CD8-positive, alpha-beta memory T cell (primary cell): ENCODE data around the gene SLC31A1. TPM values are rescaled to one million over a fixed set of nuclear protein-coding genes. Genes with fewer than 3 reads are reported as not detected.
"Not testable (repeated sequence)": the region's sequence is repeated elsewhere in the genome, so short reads cannot be mapped to it uniquely, and the experiment has no call there.

ENCODE experiments used
- CTCF ChIA-PET: fragments of 350-600 bp; sonication (Branson Sonifier 250); formaldehyde crosslinking; loops from one replicate; lab custom pipeline; 2021; ENCODE audit warnings: antibody characterized with exemption; lab: Charles Lee
- POLR2A ChIA-PET: fragments of 350-600 bp; sonication (Branson Sonifier 250); formaldehyde crosslinking; loops from one replicate; lab custom pipeline; 2021; ENCODE audit warnings: antibody characterized with exemption; lab: Charles Lee
- DNase-seq, 5 donors: peaks; one replicate each; pipeline versions ENCODE4 v3.0.0 to v3.0.0-alpha.2; 2020 to 2022; ENCODE audit warnings: mixed read lengths in 1 of 5
- H3K27ac ChIP-seq: one replicate; pipeline ENCODE4 v1.7.0; 2013; ENCODE audit warnings: low read depth, mild to moderate bottlenecking, low read length, moderate library complexity
- H3K27me3 ChIP-seq: 2 replicates; pipeline ENCODE4 v1.7.0; 2013; ENCODE audit warnings: low read length, mild to moderate bottlenecking; ENCODE audit not compliant: insufficient read depth, poor library complexity, severe bottlenecking
- H3K36me3 ChIP-seq: 2 replicates; pipeline ENCODE4 v1.7.0; 2013; ENCODE audit warnings: mild to moderate bottlenecking, low read length, moderate library complexity; ENCODE audit not compliant: insufficient read depth
- H3K4me1 ChIP-seq: 2 replicates; pipeline ENCODE4 v1.7.0; 2013; ENCODE audit warnings: mild to moderate bottlenecking, low read length, moderate library complexity; ENCODE audit not compliant: insufficient read depth
- H3K4me3 ChIP-seq: 2 replicates; pipeline ENCODE4 v1.7.0; 2013; ENCODE audit warnings: mild to moderate bottlenecking, low read length
- H3K9me3 ChIP-seq: 2 replicates; pipeline ENCODE4 v1.7.0; 2013; ENCODE audit warnings: mild to moderate bottlenecking, low read length
- H3K27ac Mint-ChIP-seq, 8 donors: one replicate each; pipeline ENCODE4 v1.8.0; 2020 to 2021; ENCODE audit warnings: mixed read lengths in 8 of 8, mild to moderate bottlenecking in 6 of 8, inconsistent platforms in 3 of 8, moderate library complexity in 3 of 8
- H3K27me3 Mint-ChIP-seq, 2 donors: one replicate each; pipeline ENCODE4 v1.8.0; 2020 to 2021; ENCODE audit warnings: mixed read lengths in 2 of 2, mild to moderate bottlenecking in 1 of 2, moderate library complexity in 1 of 2
- H3K36me3 Mint-ChIP-seq, 3 donors: one replicate each; pipeline ENCODE4 v1.8.0; 2020 to 2021; ENCODE audit warnings: mixed read lengths in 3 of 3, inconsistent platforms in 1 of 3, mild to moderate bottlenecking in 1 of 3
- H3K4me1 Mint-ChIP-seq, 3 donors: one replicate each; pipeline ENCODE4 v1.8.0; 2020 to 2021; ENCODE audit warnings: mixed read lengths in 3 of 3, inconsistent platforms in 1 of 3, mild to moderate bottlenecking in 1 of 3
- H3K4me3 Mint-ChIP-seq, 7 donors: one replicate each; pipeline ENCODE4 v1.8.0; 2020 to 2021; ENCODE audit warnings: mixed read lengths in 7 of 7, mild to moderate bottlenecking in 6 of 7, moderate library complexity in 4 of 7, inconsistent platforms in 2 of 7
- H3K9me3 Mint-ChIP-seq, 5 donors: one replicate each; pipeline ENCODE4 v1.8.0; 2020 to 2022; ENCODE audit warnings: mixed read lengths in 5 of 5, mild to moderate bottlenecking in 3 of 5, moderate library complexity in 2 of 5, inconsistent platforms in 1 of 5
- polyA plus RNA-seq: library from polyadenylated mRNA; unstranded; fragments of 300-500 nt; fragmentation: Illumina TruSeq; gene quantifications from one replicate; pipeline ENCODE4 v1.2.3, GENCODE V29; 2021
- total RNA-seq, 2 experiments: library from RNA; stranded (reverse); gene quantifications; one replicate each; pipeline ENCODE4 v1.2.3, GENCODE V29; 2021

The SLC31A1 gene
- total and polyA plus RNA-seq, 3 experiments from 2014 or later: 3.4 to 15.1 (median 13.7) TPM

DNA sequence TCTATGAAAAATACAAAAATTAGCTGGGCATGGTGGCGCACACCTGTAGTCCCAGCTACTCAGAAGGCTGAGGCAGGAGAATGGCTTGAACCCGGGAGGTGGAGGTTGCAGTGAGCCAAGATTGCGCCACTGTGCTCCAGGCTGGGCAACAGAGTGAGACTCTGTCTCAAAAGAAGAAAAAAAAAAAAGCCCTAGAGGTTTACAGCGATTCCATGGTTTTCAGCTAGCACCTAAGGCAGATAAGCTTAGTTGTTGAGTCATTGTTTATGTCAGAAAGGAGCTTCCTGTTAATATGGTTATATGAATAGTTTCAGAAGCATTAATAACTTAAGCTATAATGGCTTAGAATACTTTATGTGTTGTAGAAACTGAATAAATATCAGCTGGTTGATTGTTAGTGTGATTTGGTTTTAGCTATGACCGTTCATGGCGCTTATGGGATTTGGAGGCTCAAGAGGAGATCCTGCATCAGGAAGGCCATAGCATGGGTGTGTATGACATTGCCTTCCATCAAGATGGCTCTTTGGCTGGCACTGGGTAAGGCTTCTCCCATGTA is 68.8 kb downstream of the SLC31A1 start:
- H3K4me1 Mint-ChIP-seq: no peaks in the 10 kb centered on the region
- H3K27ac Mint-ChIP-seq: peak overlapping the region in 4 of 8 donors; percentile 33 to 76 (median 62)
- POLR2A ChIA-PET: interaction anchor here (0.6 kb wide), 1 partner anchor 87 kb away, joined by 3 read pairs; the partner anchor contains the start of gene HDHD3
- Histone ChIP-seq H3K4me3 (no peak overlapping the region), H3K9me3 (no peaks in the 10 kb centered on the region), H3K36me3 (peaks cover 54% of the 10 kb centered on the region), H3K4me1 (no peaks in the 10 kb centered on the region), H3K27ac (no peak overlapping the region), H3K27me3 (no peaks in the 10 kb centered on the region)
- H3K9me3 Mint-ChIP-seq: no peaks in the 10 kb centered on the region
- H3K4me3 Mint-ChIP-seq: no peak overlapping the region
- CTCF ChIA-PET: interaction anchor here (1.0 kb wide), 1 partner anchor 17 kb away, joined by 3 read pairs; no protein-coding TSS in a partner anchor
- H3K36me3 Mint-ChIP-seq: peaks cover 0 to 80% (median 30%) of the 10 kb centered on the region in 3 donors
- no peaks in the 10 kb centered on the region for H3K27me3 Mint-ChIP-seq
- no peak for DNase-seq

DNA sequence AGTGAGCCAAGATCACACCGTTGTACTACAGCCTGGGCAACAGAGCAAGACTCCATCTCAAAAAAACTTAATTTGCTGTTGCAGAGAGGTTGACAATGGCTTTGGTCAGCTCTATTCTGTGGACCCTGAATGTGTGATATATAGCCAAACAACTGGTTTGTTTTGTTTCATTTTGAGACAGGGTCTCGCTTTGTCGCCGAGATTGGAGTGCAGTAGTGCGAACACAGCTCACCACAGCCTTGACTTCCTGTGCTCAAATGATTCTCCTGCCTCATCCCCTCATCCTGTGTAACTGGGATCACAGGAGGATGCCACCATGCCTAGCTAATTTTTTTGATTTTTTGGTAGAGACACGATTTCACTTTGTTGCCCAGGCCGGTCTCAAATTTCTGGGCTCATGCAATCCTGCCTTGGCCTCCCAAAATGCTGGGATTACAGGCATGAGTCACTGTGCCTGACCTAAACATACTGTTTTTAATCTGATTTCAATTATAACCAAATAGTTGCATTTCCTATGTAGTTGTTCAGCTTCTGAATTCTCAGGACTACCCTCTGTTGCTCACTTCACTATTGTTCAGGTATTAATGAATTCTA is 72.0 kb downstream of the SLC31A1 start:
- Histone ChIP-seq H3K4me1 (no peaks in the 10 kb centered on the region), H3K27me3 (no peaks in the 10 kb centered on the region), H3K36me3 (peaks cover 32% of the 10 kb centered on the region), H3K27ac (no peak overlapping the region), H3K9me3 (no peaks in the 10 kb centered on the region), H3K4me3 (no peak overlapping the region)
- Mint-ChIP-seq H3K4me3 (no peak overlapping the region), H3K36me3 (peaks cover 0 to 53% (median 19%) of the 10 kb centered on the region in 3 donors), H3K27me3 (no peaks in the 10 kb centered on the region), H3K4me1 (no peaks in the 10 kb centered on the region), H3K27ac (peak overlapping the region in 4 of 8 donors; percentile 2 to 61 (median 34)), H3K9me3 (no peaks in the 10 kb centered on the region)
- ChIA-PET CTCF (no interaction called here), POLR2A (no interaction called here)
- no peak for DNase-seq

DNA sequence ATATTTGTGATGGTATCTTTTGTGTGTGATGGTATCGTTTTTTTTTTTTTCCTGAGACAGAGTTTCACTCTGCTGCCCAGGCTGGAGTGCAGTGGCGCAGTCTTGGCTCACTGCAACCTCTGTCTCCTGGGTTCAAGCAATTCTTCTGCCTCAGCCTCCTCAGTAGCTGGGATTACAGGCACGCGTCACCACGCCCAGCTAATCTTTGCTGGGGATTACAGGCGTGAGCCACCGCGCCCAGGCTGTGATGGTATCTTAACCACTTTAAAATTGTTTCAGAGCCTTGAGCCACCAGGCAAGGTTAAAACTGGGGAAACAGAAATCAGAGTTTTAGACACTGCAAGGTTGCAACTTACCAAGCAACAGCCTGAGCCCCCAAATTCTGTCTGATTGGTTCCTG is 74.9 kb downstream of the SLC31A1 start:
- not testable (repeated sequence) for H3K27ac ChIP-seq, H3K4me1 Mint-ChIP-seq, H3K9me3 Mint-ChIP-seq, H3K4me3 ChIP-seq, H3K9me3 ChIP-seq, DNase-seq, H3K27ac Mint-ChIP-seq, H3K27me3 Mint-ChIP-seq, H3K27me3 ChIP-seq, H3K4me1 ChIP-seq, H3K4me3 Mint-ChIP-seq
- ChIA-PET CTCF (interaction anchor here (1.3 kb wide), 1 partner anchor 105 kb away, joined by 4 read pairs; the partner anchor contains the start of gene ALAD), POLR2A (interaction anchor here (0.7 kb wide), 1 partner anchor 1037 kb away, joined by 3 read pairs; no protein-coding TSS in a partner anchor)
- H3K36me3 ChIP-seq: peaks cover 10% of the 10 kb centered on the region
- H3K36me3 Mint-ChIP-seq: peaks cover 0 to 25% (median 8%) of the 10 kb centered on the region in 3 donors

DNA sequence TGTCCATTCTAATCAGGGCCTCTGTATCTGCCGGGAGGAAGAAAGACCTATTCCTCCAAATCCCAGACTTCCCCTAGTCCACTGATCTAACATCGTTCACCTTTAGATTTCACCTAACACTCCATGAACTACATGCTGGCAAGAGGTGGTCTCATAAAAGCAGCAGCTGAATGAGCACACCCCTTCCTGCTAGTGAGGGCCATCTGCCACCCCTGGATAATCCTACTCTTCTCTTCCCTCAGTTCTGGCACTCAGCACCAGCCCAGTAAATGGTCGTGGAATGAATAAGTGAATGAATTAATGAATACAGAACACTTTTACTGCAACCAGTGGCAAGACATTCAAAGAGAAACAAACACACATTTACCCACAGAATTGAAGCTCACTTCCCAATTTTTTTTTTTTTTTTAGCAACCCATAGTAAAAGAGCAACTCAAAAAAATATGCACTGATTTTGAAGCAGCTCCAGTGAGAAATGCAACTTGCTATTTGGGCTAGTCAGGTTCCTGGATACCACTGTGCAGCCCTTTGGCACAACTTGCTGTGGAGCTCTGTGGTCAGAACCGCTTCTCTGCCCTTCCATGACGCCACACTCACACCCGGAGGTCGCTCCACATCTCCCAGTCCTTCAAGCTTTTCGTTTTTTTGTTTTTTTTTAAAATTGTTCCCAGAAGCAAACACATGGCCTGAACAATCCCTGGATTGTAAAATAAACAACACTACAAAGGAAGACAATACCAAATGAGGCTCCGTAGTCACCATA is 75.6 kb downstream of the SLC31A1 start:
- Histone ChIP-seq H3K27ac (no peak overlapping the region), H3K4me3 (no peak overlapping the region), H3K27me3 (no peaks in the 10 kb centered on the region), H3K9me3 (no peaks in the 10 kb centered on the region), H3K36me3 (peaks cover 4% of the 10 kb centered on the region), H3K4me1 (no peaks in the 10 kb centered on the region)
- Mint-ChIP-seq H3K4me3 (no peak overlapping the region), H3K27ac (peak overlapping the region in 2 of 8 donors; percentile 32 to 68), H3K9me3 (no peaks in the 10 kb centered on the region), H3K27me3 (peaks cover 0 to 6% of the 10 kb centered on the region in 2 donors), H3K36me3 (peaks cover 0 to 18% (median 2%) of the 10 kb centered on the region in 3 donors), H3K4me1 (no peaks in the 10 kb centered on the region)
- ChIA-PET POLR2A (interaction anchor here (0.7 kb wide), 1 partner anchor 1038 kb away, joined by 3 read pairs; no protein-coding TSS in a partner anchor), CTCF (interaction anchor here (1.3 kb wide), 1 partner anchor 104 kb away, joined by 4 read pairs; the partner anchor contains the start of gene ALAD)
- DNase-seq: no peak

DNA sequence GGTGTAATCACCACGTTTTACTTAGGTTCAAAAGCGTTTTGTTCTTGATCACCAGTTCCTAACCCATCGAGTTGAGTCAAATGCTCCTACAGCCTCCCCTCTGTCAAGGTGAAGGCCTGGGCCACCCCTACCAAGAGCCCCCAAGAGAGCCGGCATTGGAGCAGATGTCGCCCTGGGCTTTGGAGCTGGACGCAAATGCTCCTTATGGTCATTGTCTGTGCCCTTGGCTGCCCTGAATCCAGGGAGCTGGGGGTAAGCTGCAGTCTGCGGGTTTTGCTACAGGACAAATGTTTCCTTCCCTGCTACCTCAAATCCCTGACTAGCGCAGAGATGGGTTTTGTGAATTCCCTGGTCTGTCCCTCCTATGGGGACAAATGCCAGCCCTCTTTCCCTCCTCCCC is 77.0 kb downstream of the SLC31A1 start:
- Mint-ChIP-seq H3K36me3 (peaks cover 0 to 5% (median 2%) of the 10 kb centered on the region in 3 donors), H3K9me3 (no peaks in the 10 kb centered on the region), H3K27ac (no peak overlapping the region), H3K4me1 (no peaks in the 10 kb centered on the region), H3K4me3 (no peak overlapping the region), H3K27me3 (peaks cover 0 to 16% of the 10 kb centered on the region in 2 donors)
- H3K27me3 ChIP-seq: no peaks in the 10 kb centered on the region
- CTCF ChIA-PET: no interaction called here
- H3K36me3 ChIP-seq: peaks cover 3% of the 10 kb centered on the region
- H3K4me3 ChIP-seq: no peak overlapping the region
- H3K9me3 ChIP-seq: no peaks in the 10 kb centered on the region
- no peaks in the 10 kb centered on the region for H3K4me1 ChIP-seq
- DNase-seq: no peak
- no peak overlapping the region for H3K27ac ChIP-seq
- POLR2A ChIA-PET: no interaction called here

DNA sequence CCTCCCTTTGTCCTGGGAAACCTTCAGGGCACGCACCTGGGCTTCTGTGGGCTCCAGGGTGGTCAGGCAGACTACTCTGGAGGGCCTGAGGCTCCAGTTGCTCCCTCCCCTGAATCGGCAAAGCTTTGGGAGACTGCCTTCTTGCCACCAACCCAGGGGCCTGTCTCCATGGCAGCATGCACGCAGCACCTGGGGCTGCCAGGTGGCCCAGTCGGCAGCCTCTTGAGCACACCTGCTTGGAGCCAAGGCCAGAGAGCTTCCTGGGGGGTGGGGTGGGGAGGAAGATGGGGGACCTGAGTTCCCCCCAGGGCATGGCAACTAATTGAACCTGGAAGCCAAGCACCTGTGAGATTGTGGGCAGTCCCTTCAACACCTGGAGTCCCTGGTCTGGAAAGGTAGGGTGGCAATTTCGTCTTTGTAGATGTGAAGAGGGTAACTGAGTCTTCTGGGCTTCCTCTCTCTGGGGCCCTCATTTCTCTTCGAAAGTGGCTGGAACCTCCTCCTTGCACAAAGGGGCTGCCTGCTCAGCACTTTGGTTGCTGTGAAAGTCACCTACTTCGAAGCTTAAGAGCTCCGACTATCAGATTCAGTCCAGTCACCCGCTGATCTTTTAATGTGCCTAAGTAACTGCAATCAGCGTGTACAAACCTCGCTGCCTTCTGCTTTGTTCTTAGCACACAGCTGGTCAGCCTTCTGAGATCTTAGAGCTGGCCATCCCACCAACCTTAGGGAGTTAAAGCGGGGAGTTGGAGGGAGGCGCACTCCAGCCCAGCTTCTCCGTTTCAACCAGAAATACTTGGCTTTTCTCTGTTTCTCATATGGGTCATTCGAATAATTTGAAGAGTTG is 77.8 kb downstream of the SLC31A1 start:
- no peaks in the 10 kb centered on the region for H3K36me3 ChIP-seq
- H3K4me3 ChIP-seq: no peak overlapping the region
- H3K4me3 Mint-ChIP-seq: no peak overlapping the region
- peak overlapping the region in 1 of 8 donors; percentile 60 for H3K27ac Mint-ChIP-seq
- peaks cover 0 to 19% of the 10 kb centered on the region in 2 donors for H3K27me3 Mint-ChIP-seq
- peaks cover 0 to 2% (median 0%) of the 10 kb centered on the region in 3 donors for H3K36me3 Mint-ChIP-seq
- no peaks in the 10 kb centered on the region for H3K4me1 ChIP-seq
- H3K27me3 ChIP-seq: no peaks in the 10 kb centered on the region
- no peaks in the 10 kb centered on the region for H3K4me1 Mint-ChIP-seq
- ChIA-PET CTCF (no interaction called here), POLR2A (no interaction called here)
- no peaks in the 10 kb centered on the region for H3K9me3 ChIP-seq
- no peak overlapping the region for H3K27ac ChIP-seq
- no peak for DNase-seq
- H3K9me3 Mint-ChIP-seq: no peaks in the 10 kb centered on the region

DNA sequence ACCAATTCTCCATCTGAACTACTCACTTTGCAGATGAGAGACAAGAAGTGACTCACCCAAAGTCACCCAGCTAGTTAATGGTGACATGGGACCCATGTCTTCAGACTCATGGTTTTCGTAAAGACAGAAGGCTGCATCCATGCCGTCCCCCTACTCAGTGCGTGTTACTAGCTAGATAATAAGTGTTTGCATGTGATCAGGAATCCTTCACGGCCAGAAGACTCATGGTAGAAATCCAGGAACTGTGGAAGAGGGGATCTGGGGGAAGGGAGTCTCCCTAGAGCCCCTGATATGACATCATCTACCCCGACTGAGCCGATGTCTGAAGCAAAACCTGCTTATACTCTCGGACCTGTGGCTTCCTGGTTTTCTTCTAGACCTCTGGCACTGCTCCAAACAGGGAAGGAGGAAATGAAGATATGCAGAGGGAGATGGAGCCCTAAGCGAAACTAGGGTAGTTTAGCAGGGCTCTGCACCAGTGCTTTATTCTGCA is 78.5 kb downstream of the SLC31A1 start:
- H3K4me3 ChIP-seq: no peak overlapping the region
- CTCF ChIA-PET: no interaction called here

More for the DNA sequence above, 78.5 kb downstream of the SLC31A1 start:
- H3K9me3 ChIP-seq: no peaks in the 10 kb centered on the region
- H3K4me1 ChIP-seq: no peaks in the 10 kb centered on the region
- H3K27me3 Mint-ChIP-seq: peaks cover 3 to 20% of the 10 kb centered on the region in 2 donors
- POLR2A ChIA-PET: no interaction called here
- no peak overlapping the region for H3K4me3 Mint-ChIP-seq
- no peaks in the 10 kb centered on the region for H3K36me3 ChIP-seq
- H3K27ac Mint-ChIP-seq: no peak overlapping the region
- H3K9me3 Mint-ChIP-seq: no peaks in the 10 kb centered on the region
- H3K4me1 Mint-ChIP-seq: no peaks in the 10 kb centered on the region
- H3K27ac ChIP-seq: no peak overlapping the region
- peaks cover 0 to 2% (median 0%) of the 10 kb centered on the region in 3 donors for H3K36me3 Mint-ChIP-seq
- no peak for DNase-seq
- H3K27me3 ChIP-seq: no peaks in the 10 kb centered on the region
